K562 (cell line): ENCODE data around the gene STRADB. TPM values are rescaled to one million over a fixed set of nuclear protein-coding genes. Genes with fewer than 3 reads are reported as not detected.

Experiments used
- ADNP ChIP-seq: fragments of 200-800 bp; sonication (Bioruptor generic); IDR thresholded peaks from 2 replicates; pipeline ENCODE4 v1.6.1; 2016; ENCODE audit warnings: missing genetic modification characterization, missing compliant biosample characterization
- EWSR1 ChIP-seq: fragments of 450-650 bp; IDR thresholded peaks from 2 replicates; pipeline ENCODE4 v1.6.1; 2018; ENCODE audit warnings: borderline replicate concordance, mild to moderate bottlenecking, low read depth, moderate library complexity; ENCODE audit not compliant: partially characterized antibody
- MXI1 ChIP-seq: IDR thresholded peaks from 2 replicates; pipeline ENCODE4 v1.6.1; 2011; ENCODE audit warnings: low read depth, mild to moderate bottlenecking, improper control_type of control experiment, low read length
- SMARCC2 ChIP-seq: fragments of 450-650 bp; IDR thresholded peaks from 2 replicates; pipeline ENCODE4 v1.6.1; 2017; ENCODE audit warnings: antibody characterized with exemption, moderate library complexity, mild to moderate bottlenecking, low read depth
- TAL1 ChIP-seq: fragments of 450-650 bp; IDR thresholded peaks from 2 replicates; pipeline ENCODE4 v1.6.1; 2016; ENCODE audit warnings: mild to moderate bottlenecking
- ZKSCAN1 ChIP-seq: fragments of 150-350 bp; IDR thresholded peaks from 2 replicates; pipeline ENCODE4 v1.6.1; 2016; ENCODE audit warnings: low read depth, low read length
- ZNF57 ChIP-seq: fragments of 450-650 bp; formaldehyde crosslinking; IDR thresholded peaks from 2 replicates; pipeline ENCODE4 v1.4.0; 2020; ENCODE audit warnings: mild to moderate bottlenecking, moderate library complexity
- polyA plus RNA-seq, 8 experiments: library from polyadenylated mRNA; depleted of rRNA in 4 of 8; stranded (reverse) in 5 of 8; unstranded in 3 of 8; fragments of >200 nt; fragmentation: Nextera tagmentation in 2 of 8; fragmentation: Illumina TruSeq in 1 of 8; extraction: Ambion mirVana in 2 of 8; extraction: Trizol in 1 of 8; gene quantifications; 2 replicates each; pipeline versions ENCODE4 v1.2.1 to v1.2.3, GENCODE V29; 2011 to 2014; ENCODE audit warnings: inconsistent platforms in 1 of 8, missing spikeins in 1 of 8
- total RNA-seq, 7 experiments: library from RNA; depleted of rRNA in 6 of 7; stranded (reverse); fragments of >200 nt in 6 of 7; fragmentation: Illumina TruSeq in 2 of 7; extraction: Trizol in 2 of 7; gene quantifications; 2 replicates each; pipeline versions ENCODE4 v1.2.1 to v1.2.3, GENCODE V29; 2011 to 2021; ENCODE audit warnings: low replicate concordance in 1 of 7
- TF ChIP-seq, protein P1 (sequence below): fragments of 450-650 bp; IDR thresholded peaks from 2 replicates; pipeline ENCODE4 v1.6.1; 2016; ENCODE audit warnings: low read depth
- TF ChIP-seq, protein P2 (sequence below): sonication (generic); formaldehyde crosslinking; IDR thresholded peaks from 2 replicates; pipeline ENCODE4 v1.5.0; 2020; ENCODE audit warnings: missing genetic modification reagents
- TF ChIP-seq, protein P3 (sequence below): fragments of 250-450 bp; sonication (Bioruptor Pico); IDR thresholded peaks from 2 replicates; pipeline ENCODE4 v1.8.0; 2022; ENCODE audit warnings: inconsistent platforms
- TF ChIP-seq, protein P4 (sequence below), 2 experiments: IDR thresholded peaks; 2 replicates each; pipeline ENCODE4 v1.6.1; 2011; ENCODE audit warnings: borderline replicate concordance in 1 of 2, control low read depth in 1 of 2, low read depth in 1 of 2, low read length in 1 of 2, mild to moderate bottlenecking in 1 of 2, mixed read lengths in 1 of 2, moderate library complexity in 1 of 2; ENCODE audit not compliant: insufficient read depth in 1 of 2, insufficient read length in 1 of 2, poor library complexity in 1 of 2, severe bottlenecking in 1 of 2; ENCODE audit errors: extremely low read depth in 1 of 2
- TF ChIP-seq, protein P5 (sequence below), 2 experiments: fragments of 250-450 bp in 1 of 2; fragments of 450-650 bp in 1 of 2; sonication (Bioruptor Pico) in 1 of 2; IDR thresholded peaks; 2 replicates each; pipeline versions ENCODE4 v1.6.1 to v1.8.0; 2016 to 2021; ENCODE audit warnings: mild to moderate bottlenecking in 2 of 2, moderate library complexity in 2 of 2, missing compliant biosample characterization in 1 of 2, missing genetic modification characterization in 1 of 2
- TF ChIP-seq, protein P6 (sequence below), 2 experiments: fragments of 450-650 bp; IDR thresholded peaks; 2 replicates each; pipeline ENCODE4 v1.6.1; 2016

The STRADB gene
- total and polyA plus RNA-seq, 9 of the 15 experiments (the other 6 are each of a cell fraction or from before 2014, with no cell fraction given): 6.9 to 30.6 (median 15.7) TPM

DNA sequence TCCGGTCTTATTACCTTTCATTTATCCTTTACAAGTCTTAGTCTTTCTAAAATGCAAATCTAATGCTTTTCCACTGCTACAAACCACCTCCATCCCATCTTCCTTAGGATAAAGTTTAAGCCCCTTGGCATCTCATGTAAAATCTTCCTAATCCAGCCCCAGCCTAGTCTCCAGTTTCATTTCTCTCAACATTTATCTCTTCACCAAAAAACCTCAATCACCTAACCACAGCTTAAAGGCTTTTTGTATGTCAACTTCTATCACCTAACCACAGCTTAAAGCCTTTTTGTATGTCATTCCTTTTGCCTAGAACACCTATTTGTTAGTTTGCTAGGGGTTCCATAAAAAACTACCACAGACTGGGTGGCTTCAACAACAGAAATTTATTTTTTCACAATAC, 4.5 kb upstream of the STRADB start (continued):
- TF ChIP-seq, protein P1, sequence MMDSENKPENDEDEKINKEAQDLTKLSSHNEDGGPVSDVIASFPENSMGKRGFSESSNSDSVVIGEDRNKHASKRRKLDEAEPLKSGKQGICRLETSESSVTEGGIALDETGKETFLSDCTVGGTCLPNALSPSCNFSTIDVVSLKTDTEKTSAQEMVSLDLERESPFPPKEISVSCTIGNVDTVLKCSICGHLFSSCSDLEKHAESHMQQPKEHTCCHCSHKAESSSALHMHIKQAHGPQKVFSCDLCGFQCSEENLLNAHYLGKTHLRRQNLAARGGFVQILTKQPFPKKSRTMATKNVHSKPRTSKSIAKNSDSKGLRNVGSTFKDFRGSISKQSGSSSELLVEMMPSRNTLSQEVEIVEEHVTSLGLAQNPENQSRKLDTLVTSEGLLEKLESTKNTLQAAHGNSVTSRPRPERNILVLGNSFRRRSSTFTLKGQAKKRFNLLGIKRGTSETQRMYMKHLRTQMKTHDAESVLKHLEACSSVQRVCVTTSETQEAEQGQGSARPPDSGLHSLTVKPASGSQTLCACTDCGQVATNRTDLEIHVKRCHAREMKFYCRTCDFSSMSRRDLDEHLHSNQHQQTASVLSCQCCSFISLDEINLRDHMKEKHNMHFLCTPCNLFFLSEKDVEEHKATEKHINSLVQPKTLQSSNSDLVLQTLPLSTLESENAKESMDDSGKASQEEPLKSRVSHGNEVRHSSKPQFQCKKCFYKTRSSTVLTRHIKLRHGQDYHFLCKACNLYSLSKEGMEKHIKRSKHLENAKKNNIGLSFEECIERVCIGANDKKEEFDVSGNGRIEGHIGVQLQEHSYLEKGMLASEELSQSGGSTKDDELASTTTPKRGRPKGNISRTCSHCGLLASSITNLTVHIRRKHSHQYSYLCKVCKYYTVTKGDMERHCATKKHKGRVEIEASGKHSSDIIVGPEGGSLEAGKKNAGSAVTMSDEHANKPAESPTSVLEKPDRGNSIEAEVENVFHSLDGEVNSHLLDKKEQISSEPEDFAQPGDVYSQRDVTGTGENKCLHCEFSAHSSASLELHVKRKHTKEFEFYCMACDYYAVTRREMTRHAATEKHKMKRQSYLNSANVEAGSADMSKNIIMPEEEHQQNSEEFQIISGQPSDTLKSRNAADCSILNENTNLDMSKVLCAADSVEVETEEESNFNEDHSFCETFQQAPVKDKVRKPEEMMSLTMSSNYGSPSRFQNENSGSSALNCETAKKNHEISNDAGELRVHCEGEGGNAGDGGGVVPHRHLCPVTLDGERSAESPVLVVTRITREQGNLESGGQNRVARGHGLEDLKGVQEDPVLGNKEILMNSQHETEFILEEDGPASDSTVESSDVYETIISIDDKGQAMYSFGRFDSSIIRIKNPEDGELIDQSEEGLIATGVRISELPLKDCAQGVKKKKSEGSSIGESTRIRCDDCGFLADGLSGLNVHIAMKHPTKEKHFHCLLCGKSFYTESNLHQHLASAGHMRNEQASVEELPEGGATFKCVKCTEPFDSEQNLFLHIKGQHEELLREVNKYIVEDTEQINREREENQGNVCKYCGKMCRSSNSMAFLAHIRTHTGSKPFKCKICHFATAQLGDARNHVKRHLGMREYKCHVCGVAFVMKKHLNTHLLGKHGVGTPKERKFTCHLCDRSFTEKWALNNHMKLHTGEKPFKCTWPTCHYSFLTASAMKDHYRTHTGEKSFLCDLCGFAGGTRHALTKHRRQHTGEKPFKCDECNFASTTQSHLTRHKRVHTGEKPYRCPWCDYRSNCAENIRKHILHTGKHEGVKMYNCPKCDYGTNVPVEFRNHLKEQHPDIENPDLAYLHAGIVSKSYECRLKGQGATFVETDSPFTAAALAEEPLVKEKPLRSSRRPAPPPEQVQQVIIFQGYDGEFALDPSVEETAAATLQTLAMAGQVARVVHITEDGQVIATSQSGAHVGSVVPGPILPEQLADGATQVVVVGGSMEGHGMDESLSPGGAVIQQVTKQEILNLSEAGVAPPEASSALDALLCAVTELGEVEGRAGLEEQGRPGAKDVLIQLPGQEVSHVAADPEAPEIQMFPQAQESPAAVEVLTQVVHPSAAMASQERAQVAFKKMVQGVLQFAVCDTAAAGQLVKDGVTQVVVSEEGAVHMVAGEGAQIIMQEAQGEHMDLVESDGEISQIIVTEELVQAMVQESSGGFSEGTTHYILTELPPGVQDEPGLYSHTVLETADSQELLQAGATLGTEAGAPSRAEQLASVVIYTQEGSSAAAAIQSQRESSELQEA: no peak
- TF ChIP-seq, protein P2, sequence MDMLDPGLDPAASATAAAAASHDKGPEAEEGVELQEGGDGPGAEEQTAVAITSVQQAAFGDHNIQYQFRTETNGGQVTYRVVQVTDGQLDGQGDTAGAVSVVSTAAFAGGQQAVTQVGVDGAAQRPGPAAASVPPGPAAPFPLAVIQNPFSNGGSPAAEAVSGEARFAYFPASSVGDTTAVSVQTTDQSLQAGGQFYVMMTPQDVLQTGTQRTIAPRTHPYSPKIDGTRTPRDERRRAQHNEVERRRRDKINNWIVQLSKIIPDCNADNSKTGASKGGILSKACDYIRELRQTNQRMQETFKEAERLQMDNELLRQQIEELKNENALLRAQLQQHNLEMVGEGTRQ (CRISPR knock-in tag): no peak
- TF ChIP-seq, protein P3, sequence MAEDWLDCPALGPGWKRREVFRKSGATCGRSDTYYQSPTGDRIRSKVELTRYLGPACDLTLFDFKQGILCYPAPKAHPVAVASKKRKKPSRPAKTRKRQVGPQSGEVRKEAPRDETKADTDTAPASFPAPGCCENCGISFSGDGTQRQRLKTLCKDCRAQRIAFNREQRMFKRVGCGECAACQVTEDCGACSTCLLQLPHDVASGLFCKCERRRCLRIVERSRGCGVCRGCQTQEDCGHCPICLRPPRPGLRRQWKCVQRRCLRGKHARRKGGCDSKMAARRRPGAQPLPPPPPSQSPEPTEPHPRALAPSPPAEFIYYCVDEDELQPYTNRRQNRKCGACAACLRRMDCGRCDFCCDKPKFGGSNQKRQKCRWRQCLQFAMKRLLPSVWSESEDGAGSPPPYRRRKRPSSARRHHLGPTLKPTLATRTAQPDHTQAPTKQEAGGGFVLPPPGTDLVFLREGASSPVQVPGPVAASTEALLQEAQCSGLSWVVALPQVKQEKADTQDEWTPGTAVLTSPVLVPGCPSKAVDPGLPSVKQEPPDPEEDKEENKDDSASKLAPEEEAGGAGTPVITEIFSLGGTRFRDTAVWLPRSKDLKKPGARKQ: no peak
- TF ChIP-seq, protein P4, sequence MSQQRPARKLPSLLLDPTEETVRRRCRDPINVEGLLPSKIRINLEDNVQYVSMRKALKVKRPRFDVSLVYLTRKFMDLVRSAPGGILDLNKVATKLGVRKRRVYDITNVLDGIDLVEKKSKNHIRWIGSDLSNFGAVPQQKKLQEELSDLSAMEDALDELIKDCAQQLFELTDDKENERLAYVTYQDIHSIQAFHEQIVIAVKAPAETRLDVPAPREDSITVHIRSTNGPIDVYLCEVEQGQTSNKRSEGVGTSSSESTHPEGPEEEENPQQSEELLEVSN (IDR thresholded peaks at IDR 0.05; ENCODE audit: borderline replicate concordance in 1 of 2, extremely low read depth in 1 of 2, insufficient read depth in 1 of 2, insufficient read length in 1 of 2, low read depth in 1 of 2, low read length in 1 of 2, poor library complexity in 1 of 2, severe bottlenecking in 1 of 2): no peak
- TF ChIP-seq, protein P5, sequence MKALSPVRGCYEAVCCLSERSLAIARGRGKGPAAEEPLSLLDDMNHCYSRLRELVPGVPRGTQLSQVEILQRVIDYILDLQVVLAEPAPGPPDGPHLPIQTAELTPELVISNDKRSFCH (CRISPR knock-in tag; IDR thresholded peaks at IDR 0.05): no peak
- TF ChIP-seq, protein P5 (tag; IDR thresholded peaks at IDR 0.05): no peak
- no peak for TF ChIP-seq ZKSCAN1
- TF ChIP-seq TAL1: peak; percentile 19; the same call in 1 of the 2 replicates
- TF ChIP-seq SMARCC2: no peak
- TF ChIP-seq MXI1: no peak
- no peak for TF ChIP-seq ZNF57
- no peak for TF ChIP-seq ADNP (tag)
- no peak for TF ChIP-seq EWSR1
- TF ChIP-seq, protein P6, sequence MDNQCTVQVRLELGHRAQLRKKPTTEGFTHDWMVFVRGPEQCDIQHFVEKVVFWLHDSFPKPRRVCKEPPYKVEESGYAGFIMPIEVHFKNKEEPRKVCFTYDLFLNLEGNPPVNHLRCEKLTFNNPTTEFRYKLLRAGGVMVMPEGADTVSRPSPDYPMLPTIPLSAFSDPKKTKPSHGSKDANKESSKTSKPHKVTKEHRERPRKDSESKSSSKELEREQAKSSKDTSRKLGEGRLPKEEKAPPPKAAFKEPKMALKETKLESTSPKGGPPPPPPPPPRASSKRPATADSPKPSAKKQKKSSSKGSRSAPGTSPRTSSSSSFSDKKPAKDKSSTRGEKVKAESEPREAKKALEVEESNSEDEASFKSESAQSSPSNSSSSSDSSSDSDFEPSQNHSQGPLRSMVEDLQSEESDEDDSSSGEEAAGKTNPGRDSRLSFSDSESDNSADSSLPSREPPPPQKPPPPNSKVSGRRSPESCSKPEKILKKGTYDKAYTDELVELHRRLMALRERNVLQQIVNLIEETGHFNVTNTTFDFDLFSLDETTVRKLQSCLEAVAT (IDR thresholded peaks at IDR 0.05): peak in 1 of 2 experiments; percentile 42; a peak in 1 of 4 replicates
